ENCODE measurements around the gene TUBG2.

TUBG2 gene

GRCh38 chr17:42709561-42709960, 50.5 kb downstream of the TUBG2 start:
- no peaks in the 10 kb centered on the region for H3K79me2 ChIP-seq (ENCODE audit: insufficient read depth, low read length)
- no peak overlapping the region for H3K9ac ChIP-seq (ENCODE audit: low read depth, low read length)
- peaks cover 93% of the 10 kb centered on the region for H3K36me3 ChIP-seq (ENCODE audit: insufficient read depth, low read length)
- H3K27ac ChIP-seq (ENCODE audit: low read length): no peak overlapping the region
- DNase-seq (no peak), ATAC-seq (ENCODE audit: insufficient read depth, low read depth) (no peak)
- H4K20me1 ChIP-seq (ENCODE audit: insufficient read depth, low read length): no peaks in the 10 kb centered on the region
- H3K4me2 ChIP-seq (ENCODE audit: insufficient read depth, low read length): no peak overlapping the region
- no peak overlapping the region for H2AFZ ChIP-seq (ENCODE audit: low read depth, low read length)
- TF ChIP-seq CTCF (IDR thresholded peaks at IDR 0.05; ENCODE audit: borderline replicate concordance, extremely low read depth, low read length, poor library complexity, severe bottlenecking) (no peak), EZH2 (IDR thresholded peaks at IDR 0.05; ENCODE audit: borderline replicate concordance, low read depth, low read length, severe bottlenecking) (no peak)
- no peaks in the 10 kb centered on the region for H3K4me1 ChIP-seq (ENCODE audit: insufficient read depth, low read length)
- H3K27me3 ChIP-seq (ENCODE audit: insufficient read depth, low read length, poor library complexity): no peaks in the 10 kb centered on the region
- no peaks in the 10 kb centered on the region for H3K9me3 ChIP-seq (ENCODE audit: insufficient read depth, low read length, severe bottlenecking)
- no peak overlapping the region for H3K4me3 ChIP-seq (ENCODE audit: low read depth in 1 of 2, low read length in 2 of 2)

Data from DND-41 (cell line).